GM21526 (cell line): ENCODE data around the gene KLHL42.
"Not testable (repeated sequence)": the region's sequence is repeated elsewhere in the genome, so short reads cannot be mapped to it uniquely, and the experiment has no call there.

Experiments
- ATAC-seq: cut with Tn5 transposase; IDR thresholded peaks from one replicate; pipeline ENCODE4 v1.9.1; 2021; ENCODE audit warnings: moderate library complexity; ENCODE audit not compliant: unreplicated experiment, low FRiP score

KLHL42 gene

GRCh38 chr12:27779920-27780611 lies at the start of gene KLHL42, which contains the start of gene MANSC4:
TSS of gene KLHL42 (plus strand) at chr12:27780233. CDS start at chr12:27780331, 98 bp downstream.
TSS of gene MANSC4 (minus strand) at chr12:27780236. CDS start at chr12:27771276, 8,960 bp downstream.
- ATAC-seq: peak; percentile 76

GRCh38 chr12:27732281-27732680 lies 47.8 kb upstream of the KLHL42 start:
- no peak for ATAC-seq

GRCh38 chr12:27733052-27733656 lies 46.9 kb upstream of the KLHL42 start:
- ATAC-seq: no peak

GRCh38 chr12:27733791-27734190 lies 46.2 kb upstream of the KLHL42 start:
- ATAC-seq: no peak

GRCh38 chr12:27734321-27734720 lies 45.7 kb upstream of the KLHL42 start:
- not testable (repeated sequence) for ATAC-seq

GRCh38 chr12:27743601-27744000 lies 36.4 kb upstream of the KLHL42 start:
- ATAC-seq: no peak

- ATAC-seq: not testable (repeated sequence)
Observed at GRCh38 chr12:27745734-27746133, 34.3 kb upstream of the KLHL42 start.

- ATAC-seq: no peak
Observed at GRCh38 chr12:27747111-27747820, 32.8 kb upstream of the KLHL42 start.

GRCh38 chr12:27751386-27752047 lies 28.5 kb upstream of the KLHL42 start:
- ATAC-seq: no peak

- ATAC-seq: no peak
Observed at GRCh38 chr12:27754795-27755194, 25.2 kb upstream of the KLHL42 start.

GRCh38 chr12:27756670-27757195 lies 23.3 kb upstream of the KLHL42 start:
- ATAC-seq: no peak

- ATAC-seq: no peak
Observed at GRCh38 chr12:27762757-27763156, 17.3 kb upstream of the KLHL42 start.

GRCh38 chr12:27766587-27766986 lies 13.4 kb upstream of the KLHL42 start:
- peak; percentile 74 for ATAC-seq

- ATAC-seq: no peak
Observed at GRCh38 chr12:27769142-27769673, 10.8 kb upstream of the KLHL42 start.

GRCh38 chr12:27771481-27772327 lies 8.3 kb upstream of the KLHL42 start:
- ATAC-seq: no peak

GRCh38 chr12:27772328-27773049 lies 7.5 kb upstream of the KLHL42 start:
- no peak for ATAC-seq

- ATAC-seq: no peak
Observed at GRCh38 chr12:27777141-27777540, 2.9 kb upstream of the KLHL42 start.

GRCh38 chr12:27778206-27778605 lies 1.8 kb upstream of the KLHL42 start:
- no peak for ATAC-seq

GRCh38 chr12:27779416-27779919 lies 565 bp upstream of the KLHL42 start:
- ATAC-seq: peak; percentile 15
